Keratinocyte (primary cell): ENCODE measurements around the gene MICAL2. TPM values are rescaled to one million over a fixed set of nuclear protein-coding genes. Genes with fewer than 3 reads are reported as not detected.

Experiments
- DNase-seq: peaks from one replicate; pipeline ENCODE4 v3.0.0-alpha.2; 2011; ENCODE audit warnings: low read depth, missing footprints, low spot score
- FAIRE-seq: peaks from 2 replicates; lab custom pipeline; 2011; peaks lifted over from hg19 to GRCh38; lab: Jason Lieb, UNC
- H2AFZ ChIP-seq: 2 replicates; pipeline ENCODE4 v1.6.0; 2012; ENCODE audit warnings: low read length, control low read depth, inconsistent platforms; ENCODE audit not compliant: control insufficient read depth
- H3K27ac ChIP-seq: 2 replicates; pipeline ENCODE4 v1.5.1; 2011; ENCODE audit warnings: low read length; ENCODE audit not compliant: control insufficient read depth, insufficient read depth
- H3K27me3 ChIP-seq: 3 replicates; pipeline ENCODE4 v1.6.0; 2011; ENCODE audit warnings: low read length; ENCODE audit not compliant: control insufficient read depth, insufficient read depth; ENCODE audit errors: extremely low read depth
- H3K36me3 ChIP-seq, 2 experiments: 2 replicates in 1 of 2; 3 replicates in 1 of 2; pipeline ENCODE4 v1.5.1; 2011; ENCODE audit warnings: low read length in 2 of 2, mild to moderate bottlenecking in 1 of 2; ENCODE audit not compliant: control insufficient read depth in 2 of 2, insufficient read depth in 2 of 2; ENCODE audit errors: extremely low read depth in 1 of 2
- H3K4me1 ChIP-seq: 3 replicates; pipeline ENCODE4 v1.5.1; 2011; ENCODE audit warnings: low read length; ENCODE audit not compliant: control insufficient read depth, insufficient read depth; ENCODE audit errors: extremely low read depth
- H3K4me2 ChIP-seq: 3 replicates; pipeline ENCODE4 v1.6.0; 2011; ENCODE audit warnings: low read depth, low read length; ENCODE audit not compliant: control insufficient read depth, insufficient read depth; ENCODE audit errors: extremely low read depth
- H3K4me3 ChIP-seq, 3 experiments: fragments of 200-600 bp in 1 of 3; sonication (generic) in 1 of 3; 2 replicates in 2 of 3; 3 replicates in 1 of 3; pipeline ENCODE4 v1.5.1; 2011 to 2016; ENCODE audit warnings: low read length in 3 of 3, mild to moderate bottlenecking in 3 of 3, control low read depth in 2 of 3, inconsistent platforms in 1 of 3, low read depth in 1 of 3, mixed read lengths in 1 of 3, mixed run types in 1 of 3, moderate library complexity in 1 of 3; ENCODE audit not compliant: control insufficient read depth in 2 of 3, insufficient read depth in 2 of 3; ENCODE audit errors: extremely low read depth in 1 of 3
- H3K79me2 ChIP-seq: 2 replicates; pipeline ENCODE4 v1.6.0; 2012; ENCODE audit warnings: low read length; ENCODE audit not compliant: control insufficient read depth, insufficient read depth
- H3K9ac ChIP-seq: 3 replicates; pipeline ENCODE4 v1.6.0; 2011; ENCODE audit warnings: low read length; ENCODE audit not compliant: control insufficient read depth, insufficient read depth; ENCODE audit errors: extremely low read depth
- H3K9me1 ChIP-seq: 3 replicates; pipeline ENCODE4 v1.6.0; 2011; ENCODE audit warnings: low read length; ENCODE audit not compliant: control insufficient read depth, insufficient read depth; ENCODE audit errors: extremely low read depth
- H3K9me3 ChIP-seq: 2 replicates; pipeline ENCODE4 v1.5.1; 2012; ENCODE audit warnings: low read depth, low read length; ENCODE audit not compliant: control insufficient read depth
- H4K20me1 ChIP-seq: 3 replicates; pipeline ENCODE4 v1.6.0; 2011; ENCODE audit warnings: low read length; ENCODE audit not compliant: control insufficient read depth, insufficient read depth; ENCODE audit errors: extremely low read depth
- CTCF ChIP-seq, 3 experiments: IDR thresholded peaks in 1 of 3; conservative IDR thresholded peaks in 1 of 3; optimal IDR thresholded peaks in 1 of 3; 2 replicates in 2 of 3; 3 replicates in 1 of 3; pipeline versions ENCODE3 to v1.5.1; 2011; ENCODE audit warnings: low read length in 3 of 3, mild to moderate bottlenecking in 3 of 3, moderate library complexity in 2 of 3, control low read depth in 1 of 3, inconsistent platforms in 1 of 3; ENCODE audit not compliant: insufficient read depth in 2 of 3; ENCODE audit errors: extremely low read depth in 1 of 3
- EZH2 ChIP-seq: IDR thresholded peaks from one replicate; pipeline ENCODE4 v1.6.1; 2012; ENCODE audit warnings: inconsistent platforms, mild to moderate bottlenecking, low read length, moderate library complexity
- dilution Hi-C: fragments of 300-500 bp; cut with MboI; formaldehyde crosslinking; loops from one replicate; pipeline ENCODE4 v1.7.0; 2020; ENCODE audit warnings: low sequenced_read_pairs; ENCODE audit not compliant: extremely low pct_ligation_motif_present
- polyA plus RNA-seq, 5 experiments: library from polyadenylated mRNA; depleted of rRNA in 3 of 5; stranded (reverse) in 3 of 5; stranded (forward) in 1 of 5; unstranded in 1 of 5; fragments of >200 nt; gene quantifications; 1 replicate in 1 of 5; 2 replicates in 3 of 5; 3 replicates in 1 of 5; pipeline versions ENCODE4 v1.2.1 to v1.2.3, GENCODE V29; 2011 to 2012; ENCODE audit warnings: missing spikeins in 2 of 5, low read depth in 1 of 5, low replicate concordance in 1 of 5

The MICAL2 gene
- polyA plus RNA-seq, 1 donor (not counting 4 experiments of a cell fraction or from before 2014, with no cell fraction given), result 83.9 TPM

GRCh38 chr11:12236744-12237101, 126.3 kb downstream of the MICAL2 start:
- dilution Hi-C loops, result no loop called here
- H4K20me1 ChIP-seq, result no peaks in the 10 kb centered on the region
- FAIRE-seq, result no peak
- no peak overlapping the region for H3K4me2 ChIP-seq
- no peak overlapping the region for H2AFZ ChIP-seq
- H3K9me3 ChIP-seq, result no peaks in the 10 kb centered on the region
- TF ChIP-seq EZH2 (no peak), CTCF (optimal IDR thresholded peaks at IDR 0.05 in 1 of 3, IDR thresholded peaks at IDR 0.05 in 1 of 3, conservative IDR thresholded peaks at IDR 0.05 in 1 of 3; ENCODE audit: extremely low read depth in 1 of 3, insufficient read depth in 2 of 3, low read length in 3 of 3) (peak in 1 of 3 experiments; percentile 0)
- H3K9ac ChIP-seq, result no peak overlapping the region
- peaks cover 15% of the 10 kb centered on the region for H3K4me1 ChIP-seq
- H3K9me1 ChIP-seq, result no peaks in the 10 kb centered on the region
- no peaks in the 10 kb centered on the region for H3K27me3 ChIP-seq
- no peak overlapping the region for H3K4me3 ChIP-seq
- H3K79me2 ChIP-seq, result peaks cover 4% of the 10 kb centered on the region
- no peak for DNase-seq
- peaks cover 56 to 85% of the 10 kb centered on the region in 2 experiments for H3K36me3 ChIP-seq
- H3K27ac ChIP-seq, result no peak overlapping the region

- H3K36me3 ChIP-seq, result peaks cover 59 to 88% of the 10 kb centered on the region in 2 experiments
- no peak overlapping the region for H3K4me2 ChIP-seq
- no peaks in the 10 kb centered on the region for H3K27me3 ChIP-seq
- dilution Hi-C loops, result no loop called here
- FAIRE-seq (no peak), DNase-seq (no peak)
- TF ChIP-seq CTCF (optimal IDR thresholded peaks at IDR 0.05 in 1 of 3, IDR thresholded peaks at IDR 0.05 in 1 of 3, conservative IDR thresholded peaks at IDR 0.05 in 1 of 3; ENCODE audit: extremely low read depth in 1 of 3, insufficient read depth in 2 of 3, low read length in 3 of 3), result no peak
- no peak for TF ChIP-seq EZH2
- H3K79me2 ChIP-seq, result peaks cover 4% of the 10 kb centered on the region
- H3K4me3 ChIP-seq, result no peak overlapping the region
- peaks cover 8% of the 10 kb centered on the region for H3K4me1 ChIP-seq
- H3K9me1 ChIP-seq, result no peaks in the 10 kb centered on the region
- no peaks in the 10 kb centered on the region for H4K20me1 ChIP-seq
- H3K9me3 ChIP-seq, result no peaks in the 10 kb centered on the region
- no peak overlapping the region for H3K27ac ChIP-seq
- no peak overlapping the region for H3K9ac ChIP-seq
- no peak overlapping the region for H2AFZ ChIP-seq
These were observed 127.0 kb downstream of the MICAL2 start for GRCh38 chr11:12237381-12237784.
